Measurements from ENCODE around the gene TTC21A. TPM values are rescaled to one million over a fixed set of nuclear protein-coding genes. Genes with fewer than 3 reads are reported as not detected.

Gene TTC21A
- total RNA-seq, 2 experiments from 2014 or later = 1.9 to 8.3 TPM

DNA sequence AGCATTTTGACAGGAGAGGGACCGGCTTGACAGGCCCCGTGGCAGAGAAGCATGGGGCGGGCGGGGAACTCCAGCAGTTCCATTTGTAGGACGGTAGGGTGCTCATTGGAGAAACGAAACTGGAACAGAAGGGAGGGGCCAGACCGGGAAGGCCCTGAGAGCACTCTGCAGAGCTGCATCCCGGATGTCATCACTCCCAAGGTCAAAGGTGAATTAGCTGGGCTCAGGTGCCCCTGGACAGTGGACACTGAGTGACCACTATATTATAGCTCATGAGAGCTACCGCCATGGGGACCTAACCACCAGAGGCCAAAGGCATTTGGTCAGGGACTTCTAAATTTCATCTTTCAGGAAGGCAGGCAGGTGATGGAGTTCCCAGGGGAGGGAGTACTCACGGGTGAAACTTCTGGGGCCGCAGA lies 38.6 kb downstream of the TTC21A start:
- no peaks in the 10 kb centered on the region for H3K9me3 Mint-ChIP-seq (ENCODE audit: low read depth)
- CTCF ChIA-PET = interaction anchor here (1.0 to 2.0 kb wide), 5 partner anchors 12 to 142 kb away, joined by 3 to 11 read pairs (median 3); no protein-coding TSS in a partner anchor
- H3K4me3 Mint-ChIP-seq = no peak overlapping the region
- peak overlapping the region; percentile 95 for H3K27ac Mint-ChIP-seq
- peak; percentile 33 for DNase-seq
- H3K27me3 Mint-ChIP-seq = no peaks in the 10 kb centered on the region
- H3K36me3 Mint-ChIP-seq = peaks cover 37% of the 10 kb centered on the region
- no peak for ATAC-seq
- H3K4me1 Mint-ChIP-seq = peaks cover 60% of the 10 kb centered on the region

DNA sequence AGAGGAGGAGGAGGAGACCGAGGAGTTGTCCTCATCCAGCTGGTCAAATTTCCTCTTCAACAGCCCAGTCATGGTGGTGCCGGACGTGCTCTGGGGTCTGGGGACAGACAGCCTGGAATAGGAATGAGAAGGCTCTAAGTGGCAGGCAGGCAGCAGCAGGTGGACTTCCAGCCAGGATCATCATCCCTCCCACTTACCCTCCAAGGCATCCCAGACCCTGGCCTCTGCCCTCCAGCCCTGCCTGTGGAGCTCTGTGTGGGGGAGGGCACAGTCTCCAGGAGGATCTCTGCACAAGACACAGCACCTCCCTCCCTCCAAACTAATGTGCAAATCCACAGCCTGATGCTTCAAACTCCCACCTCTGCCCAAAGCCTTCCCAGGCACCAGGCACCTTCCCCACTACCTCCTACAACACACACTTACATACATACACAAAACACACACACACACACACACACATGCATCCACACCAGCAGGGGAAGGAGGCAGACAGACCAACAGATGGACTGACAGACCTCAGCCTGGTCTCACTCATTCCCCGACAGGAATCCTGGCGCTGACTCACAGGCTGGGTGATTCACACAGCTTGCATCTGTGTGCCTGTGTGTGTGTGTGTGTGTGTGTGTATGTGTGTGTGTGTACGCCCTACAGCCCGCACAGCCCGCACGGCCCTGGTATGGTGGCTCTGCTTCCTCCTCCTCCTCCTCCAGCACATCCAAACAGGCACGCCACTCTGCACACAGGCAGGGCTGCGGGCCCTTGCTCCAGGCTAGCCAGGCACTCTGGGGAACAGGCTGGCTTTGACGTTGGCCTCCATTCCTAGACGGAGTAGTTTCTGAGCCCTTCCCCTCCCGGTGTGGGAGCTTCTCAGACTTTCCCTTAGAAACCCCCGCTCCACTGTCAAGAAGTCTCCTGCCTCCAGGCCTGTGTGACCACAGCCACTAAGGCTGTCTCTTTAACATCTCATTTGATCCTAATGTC lies 39.4 kb downstream of the TTC21A start:
- Mint-ChIP-seq H3K27me3 (no peaks in the 10 kb centered on the region), H3K4me1 (peaks cover 65% of the 10 kb centered on the region), H3K27ac (peak overlapping the region; percentile 95), H3K36me3 (peaks cover 39% of the 10 kb centered on the region), H3K4me3 (peak overlapping the region; percentile 71), H3K9me3 (ENCODE audit: low read depth) (no peaks in the 10 kb centered on the region)
- ATAC-seq = peak; percentile 45
- DNase-seq = peak; percentile 87
- CTCF ChIA-PET = interaction anchor here (0.8 to 2.4 kb wide), 6 partner anchors 13 to 145 kb away, joined by 3 to 11 read pairs (median 4); no protein-coding TSS in a partner anchor

DNA sequence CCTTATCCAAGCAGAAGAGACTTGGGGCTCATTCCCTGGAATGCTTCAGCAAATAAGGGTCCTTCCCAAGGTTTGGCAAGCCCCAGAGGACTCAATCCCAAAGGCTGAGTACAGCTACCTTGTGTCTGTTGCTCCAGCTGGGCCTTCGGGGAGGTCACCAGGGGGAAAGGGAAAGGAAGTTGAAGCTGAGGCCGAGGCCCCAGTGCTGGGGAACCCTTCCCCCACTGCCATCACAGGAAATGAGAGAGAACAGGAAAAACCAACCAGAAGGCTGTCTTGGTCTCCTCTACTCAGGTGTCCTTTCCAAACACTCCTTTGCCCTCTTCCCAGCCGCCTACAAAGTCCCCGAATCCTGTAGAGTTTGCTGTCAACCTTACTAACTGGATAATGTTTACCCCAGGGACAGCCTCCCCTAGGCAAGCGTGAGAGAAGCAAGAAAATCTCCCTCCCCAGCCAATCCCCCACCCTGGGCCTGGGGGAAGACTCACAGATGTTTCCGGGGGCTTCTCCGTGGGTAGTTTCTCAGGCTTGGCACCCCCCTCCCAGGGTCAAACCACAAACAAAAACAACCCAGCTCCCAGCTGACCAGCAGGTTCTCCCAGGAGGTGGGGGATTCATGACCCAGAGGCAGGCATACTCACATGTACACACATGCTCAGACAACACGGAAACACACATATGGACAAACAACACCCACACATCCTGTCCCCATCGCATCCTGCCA lies 40.4 kb downstream of the TTC21A start:
- H3K9me3 Mint-ChIP-seq (ENCODE audit: low read depth) = no peaks in the 10 kb centered on the region
- ATAC-seq = peak; percentile 18
- peaks cover 39% of the 10 kb centered on the region for H3K36me3 Mint-ChIP-seq
- H3K27ac Mint-ChIP-seq = peak overlapping the region; percentile 95
- H3K4me3 Mint-ChIP-seq = peak overlapping the region; percentile 71
- CTCF ChIA-PET = interaction anchor here (0.8 to 2.4 kb wide), 4 partner anchors 20 to 144 kb away, joined by 3 to 11 read pairs (median 7); no protein-coding TSS in a partner anchor
- DNase-seq = peak; percentile 78
- peaks cover 72% of the 10 kb centered on the region for H3K4me1 Mint-ChIP-seq
- H3K27me3 Mint-ChIP-seq = no peaks in the 10 kb centered on the region

DNA sequence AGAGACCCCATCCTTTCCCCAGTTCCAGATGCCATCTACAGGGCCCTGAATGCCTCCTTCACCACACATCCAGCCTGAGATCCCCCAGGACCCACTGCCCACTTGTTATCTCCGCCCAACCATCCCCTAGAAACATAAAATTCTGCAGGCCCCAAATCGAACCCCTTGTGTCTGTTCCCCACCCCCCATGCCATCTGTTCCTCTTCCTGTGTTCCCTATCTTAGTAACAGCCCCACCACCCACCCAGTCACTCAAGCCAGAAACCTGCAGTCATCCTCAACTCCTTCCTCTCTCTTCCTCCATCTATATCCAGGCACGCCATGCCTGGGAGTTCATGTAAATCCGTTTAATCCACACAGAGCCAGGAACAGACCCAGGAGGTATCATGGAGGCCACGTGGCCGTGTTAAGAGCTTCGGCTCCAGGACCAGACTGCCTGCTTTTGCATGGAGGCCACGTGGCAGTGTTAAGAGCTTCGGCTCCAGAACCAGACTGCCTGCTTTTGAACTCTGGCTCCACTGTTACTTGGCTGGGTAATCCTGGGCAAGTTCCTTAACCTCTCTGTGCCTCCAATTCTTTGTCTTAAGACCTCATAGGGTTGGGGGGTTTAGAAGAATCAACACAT lies 41.1 kb downstream of the TTC21A start:
- peak overlapping the region; percentile 95 for H3K27ac Mint-ChIP-seq
- H3K27me3 Mint-ChIP-seq = no peaks in the 10 kb centered on the region
- H3K36me3 Mint-ChIP-seq = peaks cover 33% of the 10 kb centered on the region
- no peak for ATAC-seq
- DNase-seq = no peak
- peaks cover 72% of the 10 kb centered on the region for H3K4me1 Mint-ChIP-seq
- H3K9me3 Mint-ChIP-seq (ENCODE audit: low read depth) = no peaks in the 10 kb centered on the region
- CTCF ChIA-PET = interaction anchor here (0.8 to 2.4 kb wide), 5 partner anchors 21 to 260 kb away, joined by 3 to 11 read pairs (median 7); no protein-coding TSS in a partner anchor
- H3K4me3 Mint-ChIP-seq = peak overlapping the region; percentile 71

DNA sequence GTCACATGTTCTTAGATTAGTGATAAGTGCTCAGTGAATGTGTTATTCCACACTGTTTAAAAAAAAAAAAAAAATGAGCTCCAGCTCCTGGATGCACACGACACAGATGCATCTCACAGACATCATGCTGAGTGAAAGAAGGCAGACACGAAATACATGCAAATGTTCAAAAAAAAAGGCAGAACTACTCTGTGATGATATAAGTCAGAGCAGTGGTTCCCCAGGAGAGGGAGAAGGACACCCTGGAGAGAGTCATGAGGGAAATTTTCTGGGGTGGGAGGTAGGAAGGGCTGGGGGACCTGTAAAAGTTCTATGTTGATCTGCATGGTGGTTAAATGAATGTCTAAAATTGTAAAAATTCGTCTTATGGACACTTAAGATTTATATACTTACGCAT lies 41.6 kb downstream of the TTC21A start:
- H3K27ac Mint-ChIP-seq = peak overlapping the region; percentile 95
- CTCF ChIA-PET = interaction anchor here (0.6 to 2.4 kb wide), 7 partner anchors 22 to 259 kb away, joined by 3 to 11 read pairs (median 3); no protein-coding TSS in a partner anchor
- H3K36me3 Mint-ChIP-seq = peaks cover 29% of the 10 kb centered on the region
- ATAC-seq (no peak), DNase-seq (no peak)
- peak overlapping the region; percentile 71 for H3K4me3 Mint-ChIP-seq
- no peaks in the 10 kb centered on the region for H3K9me3 Mint-ChIP-seq (ENCODE audit: low read depth)
- H3K4me1 Mint-ChIP-seq = peaks cover 72% of the 10 kb centered on the region
- H3K27me3 Mint-ChIP-seq = no peaks in the 10 kb centered on the region

DNA sequence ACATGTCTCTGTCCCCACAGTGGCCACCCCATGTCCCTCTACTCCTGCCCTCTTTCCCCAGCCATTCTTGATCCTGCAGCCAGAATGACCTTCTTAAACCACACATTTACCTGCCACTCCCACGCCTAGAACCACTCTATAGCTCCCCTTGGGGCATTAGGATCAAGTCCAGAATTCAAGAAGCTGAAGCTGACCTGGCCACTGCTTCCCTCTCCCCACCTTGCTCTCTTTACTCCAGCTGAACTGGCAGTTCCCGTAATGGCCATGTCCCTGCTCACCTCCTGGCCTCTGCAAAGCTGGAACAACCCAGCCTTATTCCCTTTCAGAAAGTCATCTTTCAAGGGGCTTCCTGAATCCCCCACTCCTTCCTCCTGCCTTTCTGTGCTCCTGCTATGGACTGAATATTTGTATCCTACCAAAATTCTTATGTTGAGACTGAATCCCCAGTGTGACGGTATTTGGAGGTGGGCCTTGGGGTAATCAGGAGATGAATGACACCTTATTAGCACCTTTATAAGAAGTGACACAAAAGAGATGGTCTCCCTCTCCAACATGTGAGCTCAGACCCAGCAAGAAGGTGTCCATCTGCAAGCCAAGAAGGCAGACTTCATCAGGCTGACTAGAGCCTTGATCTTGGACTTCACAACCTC lies 42.1 kb downstream of the TTC21A start:
- peaks cover 25% of the 10 kb centered on the region for H3K36me3 Mint-ChIP-seq
- CTCF ChIA-PET = interaction anchor here (0.6 to 2.2 kb wide), 5 partner anchors 20 to 47 kb away, joined by 3 to 8 read pairs (median 3); no protein-coding TSS in a partner anchor
- H3K4me1 Mint-ChIP-seq = peaks cover 74% of the 10 kb centered on the region
- ATAC-seq = no peak
- no peaks in the 10 kb centered on the region for H3K9me3 Mint-ChIP-seq (ENCODE audit: low read depth)
- peak overlapping the region; percentile 95 for H3K27ac Mint-ChIP-seq
- no peak for DNase-seq
- no peaks in the 10 kb centered on the region for H3K27me3 Mint-ChIP-seq
- H3K4me3 Mint-ChIP-seq = no peak overlapping the region

DNA sequence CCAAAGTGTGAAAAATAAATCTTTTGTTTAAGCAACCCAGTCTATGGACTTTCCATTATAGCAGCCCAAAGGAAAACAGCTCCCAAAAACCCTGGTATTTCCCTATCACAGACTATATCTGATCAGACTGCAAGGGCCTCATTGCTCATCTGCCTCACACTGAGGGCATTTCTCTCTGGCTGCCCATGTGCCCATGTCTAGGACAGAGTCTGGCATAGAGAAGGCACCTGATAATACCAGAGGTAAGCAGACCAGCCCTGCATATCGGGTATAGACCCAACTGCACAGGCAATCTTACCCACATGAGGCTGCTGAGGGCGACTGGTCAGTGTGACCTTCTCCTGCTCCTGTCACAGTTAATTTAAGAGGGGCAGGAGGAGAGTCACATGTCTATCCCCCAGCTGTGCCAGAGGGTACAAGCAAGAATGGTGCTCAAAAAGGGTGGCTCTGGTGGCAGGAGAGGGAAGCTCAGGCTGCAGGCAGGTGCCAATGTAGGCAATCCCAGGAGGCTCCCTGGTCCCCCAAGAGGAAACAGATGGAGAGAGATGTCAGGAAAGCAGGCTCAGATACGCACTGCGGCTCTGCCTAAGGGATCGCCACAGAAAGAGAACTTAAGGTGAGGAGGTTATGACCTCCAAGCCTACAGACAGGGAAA lies 42.8 kb downstream of the TTC21A start:
- Mint-ChIP-seq H3K4me3 (peak overlapping the region; percentile 94), H3K9me3 (ENCODE audit: low read depth) (no peaks in the 10 kb centered on the region), H3K36me3 (peaks cover 24% of the 10 kb centered on the region)

DNA sequence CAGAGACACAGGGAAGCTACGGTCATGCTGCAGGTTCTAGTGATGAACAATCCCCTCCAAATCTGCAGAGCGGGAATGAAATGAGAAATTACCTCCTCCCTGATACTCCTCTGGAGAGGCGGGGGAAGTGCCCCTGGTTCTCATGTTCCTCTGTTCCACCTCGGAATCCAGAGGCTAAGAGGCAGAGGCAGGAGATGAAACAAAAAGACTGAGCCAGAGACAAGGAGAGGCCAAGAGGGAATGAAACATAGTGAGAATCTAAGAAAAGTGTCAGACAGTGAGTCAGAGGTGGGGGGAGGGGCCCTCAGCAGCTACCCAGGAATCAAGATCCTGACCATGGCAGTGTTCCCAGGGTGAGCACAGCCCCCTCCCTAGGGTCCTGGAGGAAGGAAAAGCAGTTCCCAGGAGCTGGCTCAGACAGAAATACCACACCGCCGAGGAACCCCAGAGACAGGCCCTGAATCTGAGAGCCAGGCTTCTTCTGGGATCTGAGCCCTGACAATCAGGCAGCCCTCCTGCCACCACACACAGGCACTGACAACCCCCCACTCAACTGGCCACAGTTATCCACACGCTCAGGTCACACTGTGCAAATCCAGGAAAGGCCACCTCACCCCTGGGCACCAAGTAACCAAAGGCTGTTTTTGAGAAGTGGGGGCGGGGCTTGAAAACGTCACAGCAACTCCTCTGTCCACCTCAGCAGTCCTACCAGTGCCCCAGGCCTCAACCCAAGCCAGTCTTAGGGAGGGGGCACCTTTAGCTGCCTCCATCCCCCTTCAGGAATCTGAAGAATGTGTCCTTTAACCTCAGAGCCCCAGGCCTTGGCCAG lies 43.5 kb downstream of the TTC21A start:
- H3K9me3 Mint-ChIP-seq (ENCODE audit: low read depth) = no peaks in the 10 kb centered on the region
- H3K4me3 Mint-ChIP-seq = peak overlapping the region; percentile 94
- DNase-seq (peak; percentile 60), ATAC-seq (no peak)
- H3K27me3 Mint-ChIP-seq = no peaks in the 10 kb centered on the region
- H3K36me3 Mint-ChIP-seq = peaks cover 20% of the 10 kb centered on the region
- peaks cover 76% of the 10 kb centered on the region for H3K4me1 Mint-ChIP-seq
- CTCF ChIA-PET = interaction anchor here (1.1 to 2.2 kb wide), 3 partner anchors 21 to 88 kb away, joined by 3 to 8 read pairs (median 3); no protein-coding TSS in a partner anchor
- peak overlapping the region; percentile 95 for H3K27ac Mint-ChIP-seq

More for the DNA sequence above, 42.8 kb downstream of the TTC21A start:
- DNase-seq = no peak
- no peak for ATAC-seq
- peak overlapping the region; percentile 95 for H3K27ac Mint-ChIP-seq
- no peaks in the 10 kb centered on the region for H3K27me3 Mint-ChIP-seq
- H3K4me1 Mint-ChIP-seq = peaks cover 75% of the 10 kb centered on the region
- CTCF ChIA-PET = interaction anchor here (1.0 to 2.2 kb wide), 3 partner anchors 21 to 28 kb away, joined by 3 to 8 read pairs (median 3); no protein-coding TSS in a partner anchor

DNA sequence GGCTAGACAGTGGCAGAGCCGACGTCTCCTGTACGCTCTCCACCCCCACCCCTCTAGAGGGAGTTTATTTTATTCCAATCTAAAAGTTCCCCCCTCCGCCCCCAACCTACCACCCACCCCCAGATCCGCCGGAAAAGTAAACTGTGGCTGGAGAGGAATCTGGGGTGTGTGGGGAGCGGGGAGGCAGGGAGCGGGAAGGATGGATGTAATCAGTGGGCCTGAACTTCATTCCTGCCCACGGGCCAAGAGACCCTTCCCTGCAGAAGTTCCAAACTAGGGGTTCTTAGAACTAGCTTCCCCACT lies 46.4 kb downstream of the TTC21A start:
- peak overlapping the region; percentile 61 for H3K27ac Mint-ChIP-seq
- CTCF ChIA-PET = interaction anchor here (0.6 kb wide), 1 partner anchor 16 kb away, joined by 3 read pairs; no protein-coding TSS in a partner anchor
- no peak for ATAC-seq
- H3K36me3 Mint-ChIP-seq = peaks cover 9% of the 10 kb centered on the region
- no peak for DNase-seq
- no peaks in the 10 kb centered on the region for H3K9me3 Mint-ChIP-seq (ENCODE audit: low read depth)
- H3K4me1 Mint-ChIP-seq = peaks cover 47% of the 10 kb centered on the region
- peaks cover 16% of the 10 kb centered on the region for H3K27me3 Mint-ChIP-seq
- H3K4me3 Mint-ChIP-seq = peak overlapping the region; percentile 55

DNA sequence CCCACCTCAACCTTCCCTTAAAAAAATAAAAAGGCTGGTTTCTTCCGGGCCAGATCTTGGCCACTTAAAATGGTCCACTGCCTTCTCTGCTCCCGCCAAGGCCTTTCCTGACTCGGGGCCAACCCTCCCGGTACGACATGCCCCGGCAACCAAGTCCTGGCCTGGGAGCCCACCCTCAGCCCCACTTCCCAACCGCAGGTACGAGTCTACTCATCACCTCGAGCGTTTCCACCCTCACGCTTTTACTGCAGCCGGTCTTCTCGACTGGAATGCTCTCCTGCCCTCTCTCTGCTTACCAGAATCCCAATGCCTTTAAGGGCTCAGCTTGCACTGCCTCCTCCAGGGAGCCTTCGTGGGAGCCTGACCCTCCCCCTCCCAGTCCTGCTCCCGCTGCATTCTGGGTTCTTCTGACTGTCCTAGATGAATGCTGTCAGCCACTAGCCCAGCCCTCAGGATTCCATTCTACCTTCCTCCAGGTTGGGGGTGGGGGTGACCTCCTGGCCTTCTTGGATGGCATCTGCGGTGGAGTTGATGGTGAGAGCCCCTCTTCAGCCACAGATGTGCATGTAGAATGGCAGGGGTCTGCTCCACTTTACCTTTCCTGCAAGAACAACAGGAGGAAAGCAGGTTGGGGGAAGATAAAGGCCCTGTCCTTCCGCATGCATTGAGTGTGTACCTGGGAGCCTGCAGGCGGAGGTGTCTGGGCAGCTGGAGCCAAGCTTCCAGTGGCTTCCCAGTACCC lies 47.0 kb downstream of the TTC21A start:
- no peak for DNase-seq
- peak overlapping the region; percentile 55 for H3K4me3 Mint-ChIP-seq
- no peaks in the 10 kb centered on the region for H3K9me3 Mint-ChIP-seq (ENCODE audit: low read depth)
- CTCF ChIA-PET = interaction anchor here (0.6 to 0.9 kb wide), 2 partner anchors 15 to 18 kb away, joined by 3 read pairs; no protein-coding TSS in a partner anchor
- peaks cover 42% of the 10 kb centered on the region for H3K4me1 Mint-ChIP-seq
- H3K27ac Mint-ChIP-seq = peak overlapping the region; percentile 61
- H3K27me3 Mint-ChIP-seq = peaks cover 22% of the 10 kb centered on the region
- H3K36me3 Mint-ChIP-seq = peaks cover 8% of the 10 kb centered on the region
- ATAC-seq = no peak

DNA sequence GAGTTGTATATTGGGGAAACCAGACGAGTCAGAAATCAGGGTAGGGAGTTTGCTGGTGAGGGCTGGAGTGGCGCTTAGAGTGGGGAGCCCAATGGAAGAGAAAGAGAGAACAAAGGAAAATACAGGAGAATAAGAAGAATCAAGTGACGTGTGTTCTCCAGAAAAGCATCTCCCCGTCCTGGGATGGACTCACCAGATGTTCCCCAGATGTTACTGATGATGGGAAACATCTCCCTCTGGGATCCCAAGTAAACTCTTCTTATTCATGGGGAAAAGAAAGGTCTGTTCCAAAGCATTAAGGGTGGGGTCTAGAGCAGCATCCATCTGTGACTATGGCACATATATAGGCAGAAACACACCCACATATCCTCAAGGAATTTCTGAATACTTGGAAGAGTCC lies 48.9 kb downstream of the TTC21A start:
- no peak overlapping the region for H3K27ac Mint-ChIP-seq
- ATAC-seq = no peak
- H3K36me3 Mint-ChIP-seq = peaks cover 8% of the 10 kb centered on the region
- no peak for DNase-seq
- H3K4me3 Mint-ChIP-seq = no peak overlapping the region
- H3K9me3 Mint-ChIP-seq (ENCODE audit: low read depth) = no peaks in the 10 kb centered on the region
- peaks cover 22% of the 10 kb centered on the region for H3K4me1 Mint-ChIP-seq
- CTCF ChIA-PET = interaction anchor here (1.0 to 1.2 kb wide), 2 partner anchors 23 to 135 kb away, joined by 3 read pairs; no protein-coding TSS in a partner anchor
- peaks cover 23% of the 10 kb centered on the region for H3K27me3 Mint-ChIP-seq
